Anterior cingulate cortex (tissue), 58 donors: ENCODE data around the gene ADTRP.
"Not testable (repeated sequence)": the region's sequence is repeated elsewhere in the genome, so short reads cannot be mapped to it uniquely, and the experiment has no call there.

Source experiments
- DNase-seq, 58 donors: peaks; one replicate each; lab custom pipeline; 2025; lab: John Stamatoyannopoulos, UW

ADTRP gene

GRCh38 chr6:11705069-11705468 is 73.5 kb downstream of the ADTRP start:
- no peak for DNase-seq

GRCh38 chr6:11703725-11704124 is 74.9 kb downstream of the ADTRP start:
- DNase-seq, result no peak

- DNase-seq, result peak in 13 of 58 donors; percentile 4 to 21 (median 8)
Observed at GRCh38 chr6:11702500-11703130, 76.0 kb downstream of the ADTRP start.

GRCh38 chr6:11702089-11702488 is 76.5 kb downstream of the ADTRP start:
- DNase-seq, result no peak

- DNase-seq, result no peak
Observed at GRCh38 chr6:11701573-11701972, 77.0 kb downstream of the ADTRP start.

GRCh38 chr6:11700118-11700718 is 78.4 kb downstream of the ADTRP start:
- peak in 1 of 58 donors; percentile 11 for DNase-seq

GRCh38 chr6:11699576-11699975 is 79.0 kb downstream of the ADTRP start:
- no peak for DNase-seq

GRCh38 chr6:11692451-11693376 is 85.9 kb downstream of the ADTRP start:
- DNase-seq, result no peak

GRCh38 chr6:11689847-11690246 is 88.8 kb downstream of the ADTRP start:
- no peak for DNase-seq

GRCh38 chr6:11689400-11689799 is 89.2 kb downstream of the ADTRP start:
- DNase-seq, result not testable (repeated sequence)

- no peak for DNase-seq
Observed at GRCh38 chr6:11688425-11688709, 90.2 kb downstream of the ADTRP start.

- DNase-seq, result no peak
Observed at GRCh38 chr6:11685481-11686093, 93.0 kb downstream of the ADTRP start.

- no peak for DNase-seq
Observed at GRCh38 chr6:11684901-11685480, 93.6 kb downstream of the ADTRP start.

GRCh38 chr6:11683871-11684270 is 94.7 kb downstream of the ADTRP start:
- DNase-seq, result no peak

- no peak for DNase-seq
Observed at GRCh38 chr6:11682561-11682975, 96.0 kb downstream of the ADTRP start.

- peak in 1 of 58 donors; percentile 1 for DNase-seq
Observed at GRCh38 chr6:11681770-11682169, 96.8 kb downstream of the ADTRP start.

GRCh38 chr6:11681357-11681756 is 97.2 kb downstream of the ADTRP start:
- DNase-seq, result no peak

GRCh38 chr6:11680479-11680878 is 98.1 kb downstream of the ADTRP start:
- not testable (repeated sequence) for DNase-seq

- no peak for DNase-seq
Observed at GRCh38 chr6:11679099-11679498, 99.5 kb downstream of the ADTRP start.

GRCh38 chr6:11675601-11676000 is 103.0 kb downstream of the ADTRP start:
- DNase-seq, result no peak

- DNase-seq, result no peak
Observed at GRCh38 chr6:11672669-11673068, 105.9 kb downstream of the ADTRP start.
